Panc1 (cell line): ENCODE measurements around the gene QSER1. TPM values are rescaled to one million over a fixed set of nuclear protein-coding genes. Genes with fewer than 3 reads are reported as not detected.

Experiments
- ATAC-seq: fragments of 200-7000 bp; cut with Tn5 transposase; 2 replicates; pipeline ENCODE4 v1.9.1; 2020; ENCODE audit warnings: mild to moderate bottlenecking, moderate library complexity
- BruUV-seq: library from RNA; stranded (reverse); fragments of 400-500 nt; replicated peaks from 2 replicates; lab custom pipeline; 2021; lab: Mats Ljungman, UMichigan
- CTCF ChIA-PET: fragments of 300-600 bp; sonication (Branson Sonifier 250); formaldehyde crosslinking; loops from one replicate; lab custom pipeline; 2022; ENCODE audit warnings: antibody characterized with exemption; lab: Charles Lee
- POLR2A ChIA-PET: fragments of 300-600 bp; sonication (Branson Sonifier 250); formaldehyde crosslinking; loops from one replicate; lab custom pipeline; 2022; ENCODE audit warnings: antibody characterized with exemption; lab: Charles Lee
- DNase-seq: peaks from one replicate; pipeline ENCODE4 v3.0.0-alpha.2; 2010; ENCODE audit warnings: low read depth, low spot score
- H3K27ac ChIP-seq: 2 replicates; pipeline ENCODE4 v1.5.1; 2011; ENCODE audit warnings: mild to moderate bottlenecking, low read length, inconsistent platforms
- H3K27me3 ChIP-seq: fragments of 200-500 bp; sonication (Bioruptor generic); 2 replicates; pipeline ENCODE4 v1.6.0; 2014; ENCODE audit warnings: low read length, inconsistent platforms; ENCODE audit not compliant: control insufficient read depth, insufficient read depth
- H3K36me3 ChIP-seq: fragments of 200-500 bp; sonication (Bioruptor generic); 2 replicates; pipeline ENCODE4 v1.5.1; 2014; ENCODE audit warnings: inconsistent platforms, mild to moderate bottlenecking, low read length, moderate library complexity; ENCODE audit not compliant: control insufficient read depth, insufficient read depth
- H3K4me1 ChIP-seq: 2 replicates; pipeline ENCODE4 v1.5.1; 2011; ENCODE audit warnings: inconsistent platforms, mild to moderate bottlenecking, low read length, moderate library complexity; ENCODE audit not compliant: control insufficient read depth, insufficient read depth
- H3K4me3 ChIP-seq, 2 experiments: 2 replicates each; pipeline ENCODE4 v1.5.1; 2011 to 2012; ENCODE audit warnings: low read depth in 2 of 2, low read length in 2 of 2, mild to moderate bottlenecking in 2 of 2, inconsistent platforms in 1 of 2, moderate library complexity in 1 of 2
- H3K9me3 ChIP-seq: fragments of 200-500 bp; sonication (Bioruptor generic); 2 replicates; pipeline ENCODE4 v1.5.1; 2014; ENCODE audit warnings: low read depth, mild to moderate bottlenecking, inconsistent platforms, low read length, moderate library complexity; ENCODE audit not compliant: control insufficient read depth, insufficient read depth
- POLR2AphosphoS5 ChIP-seq: IDR thresholded peaks from 2 replicates; pipeline ENCODE4 v1.6.1; 2012; ENCODE audit warnings: mild to moderate bottlenecking, low read depth, low read length, moderate library complexity
- SIN3A ChIP-seq: IDR thresholded peaks from 2 replicates; pipeline ENCODE4 v1.6.1; 2012; ENCODE audit warnings: low read depth, mild to moderate bottlenecking, low read length, moderate library complexity, borderline replicate concordance; ENCODE audit not compliant: insufficient read depth
- TCF7L2 ChIP-seq: IDR thresholded peaks from 2 replicates; pipeline ENCODE4 v1.6.1; 2011; ENCODE audit warnings: mild to moderate bottlenecking, low read depth, low read length, inconsistent platforms
- in situ Hi-C: cut with HindIII; loops from 2 replicates; pipeline ENCODE4 v1.10.0; 2016; ENCODE audit warnings: low sequenced_read_pairs, low pct_unique_long_range_greater_than_20kb
- intact Hi-C: fragments of 100-400 bp; cut with micrococcal nuclease; formaldehyde crosslinking; loops from one replicate; pipeline ENCODE4 v1.10.0; 2022; ENCODE audit not compliant: unreplicated experiment
- total RNA-seq: library from RNA; stranded (reverse); gene quantifications from one replicate; pipeline ENCODE4 v1.2.1, GENCODE V29; 2021; ENCODE audit not compliant: unreplicated experiment
- TF ChIP-seq, protein P1 (sequence below), 2 experiments: IDR thresholded peaks; 2 replicates each; pipeline ENCODE4 v1.6.1; 2011 to 2012; ENCODE audit warnings: low read depth in 2 of 2, control low read depth in 1 of 2, low read length in 1 of 2, mild to moderate bottlenecking in 1 of 2, moderate library complexity in 1 of 2; ENCODE audit not compliant: insufficient read depth in 1 of 2
- TF ChIP-seq, protein P2 (sequence below): fragments of 450-650 bp; IDR thresholded peaks from 2 replicates; pipeline ENCODE4 v1.5.1; 2017; ENCODE audit warnings: mild to moderate bottlenecking

QSER1 gene
- total RNA-seq, 1 experiment from 2014 or later = 48.2 TPM

DNA sequence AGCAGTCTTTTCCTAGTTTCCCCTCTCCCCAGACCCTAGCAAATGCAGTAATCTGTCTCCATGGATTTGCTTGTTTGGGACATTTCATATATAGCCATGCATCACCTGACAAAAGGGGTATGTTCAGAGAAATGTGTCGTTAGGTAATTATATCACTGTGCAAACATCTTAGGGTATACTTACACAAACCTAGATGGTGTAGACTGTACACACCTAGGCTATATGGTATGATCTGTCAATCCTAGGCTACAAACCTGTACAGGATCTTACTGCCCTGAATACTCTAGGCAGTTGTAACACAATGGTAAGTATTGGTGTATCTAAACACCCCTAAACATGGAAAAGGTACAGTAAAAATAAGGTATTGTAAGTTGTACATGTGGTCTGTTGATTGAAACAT, 23.8 kb downstream of the QSER1 start:
- DNase-seq (no peak), ATAC-seq (no peak)
- intact Hi-C loops = no loop called here
- Histone ChIP-seq H3K9me3 (no peaks in the 10 kb centered on the region), H3K4me3 (no peak overlapping the region), H3K27ac (no peak overlapping the region), H3K27me3 (no peaks in the 10 kb centered on the region), H3K4me1 (peaks cover 3% of the 10 kb centered on the region; the same call in 1 of the 2 replicates), H3K36me3 (no peaks in the 10 kb centered on the region)
- POLR2A ChIA-PET = no interaction called here
- CTCF ChIA-PET = no interaction called here
- no peak for TF ChIP-seq TCF7L2
- no peak for TF ChIP-seq POLR2AphosphoS5
- TF ChIP-seq, protein P1, sequence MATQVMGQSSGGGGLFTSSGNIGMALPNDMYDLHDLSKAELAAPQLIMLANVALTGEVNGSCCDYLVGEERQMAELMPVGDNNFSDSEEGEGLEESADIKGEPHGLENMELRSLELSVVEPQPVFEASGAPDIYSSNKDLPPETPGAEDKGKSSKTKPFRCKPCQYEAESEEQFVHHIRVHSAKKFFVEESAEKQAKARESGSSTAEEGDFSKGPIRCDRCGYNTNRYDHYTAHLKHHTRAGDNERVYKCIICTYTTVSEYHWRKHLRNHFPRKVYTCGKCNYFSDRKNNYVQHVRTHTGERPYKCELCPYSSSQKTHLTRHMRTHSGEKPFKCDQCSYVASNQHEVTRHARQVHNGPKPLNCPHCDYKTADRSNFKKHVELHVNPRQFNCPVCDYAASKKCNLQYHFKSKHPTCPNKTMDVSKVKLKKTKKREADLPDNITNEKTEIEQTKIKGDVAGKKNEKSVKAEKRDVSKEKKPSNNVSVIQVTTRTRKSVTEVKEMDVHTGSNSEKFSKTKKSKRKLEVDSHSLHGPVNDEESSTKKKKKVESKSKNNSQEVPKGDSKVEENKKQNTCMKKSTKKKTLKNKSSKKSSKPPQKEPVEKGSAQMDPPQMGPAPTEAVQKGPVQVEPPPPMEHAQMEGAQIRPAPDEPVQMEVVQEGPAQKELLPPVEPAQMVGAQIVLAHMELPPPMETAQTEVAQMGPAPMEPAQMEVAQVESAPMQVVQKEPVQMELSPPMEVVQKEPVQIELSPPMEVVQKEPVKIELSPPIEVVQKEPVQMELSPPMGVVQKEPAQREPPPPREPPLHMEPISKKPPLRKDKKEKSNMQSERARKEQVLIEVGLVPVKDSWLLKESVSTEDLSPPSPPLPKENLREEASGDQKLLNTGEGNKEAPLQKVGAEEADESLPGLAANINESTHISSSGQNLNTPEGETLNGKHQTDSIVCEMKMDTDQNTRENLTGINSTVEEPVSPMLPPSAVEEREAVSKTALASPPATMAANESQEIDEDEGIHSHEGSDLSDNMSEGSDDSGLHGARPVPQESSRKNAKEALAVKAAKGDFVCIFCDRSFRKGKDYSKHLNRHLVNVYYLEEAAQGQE (IDR thresholded peaks at IDR 0.05; ENCODE audit: insufficient read depth in 1 of 2, low read depth in 2 of 2, low read length in 1 of 2) = no peak
- TF ChIP-seq SIN3A = no peak
- in situ Hi-C loops = no loop called here
- no TSS peak for BruUV-seq

DNA sequence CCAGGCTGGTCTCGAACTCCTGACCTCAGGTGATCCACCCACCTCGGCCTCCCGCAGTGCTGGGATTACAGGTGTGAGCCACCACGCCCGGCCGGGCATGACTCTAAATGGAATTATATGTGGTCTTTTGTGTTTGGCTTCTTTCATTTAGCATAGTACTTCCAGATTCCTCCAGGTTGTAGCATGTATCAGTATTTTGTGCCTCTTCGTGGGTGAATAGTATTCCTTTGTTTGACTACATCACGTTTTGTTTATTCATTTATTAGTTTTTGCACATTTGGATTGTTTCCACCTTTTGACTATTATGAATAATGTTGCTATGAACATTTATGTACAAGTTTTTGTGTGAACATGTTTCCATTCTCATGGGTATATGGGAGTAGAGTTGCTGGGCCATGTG, 24.4 kb downstream of the QSER1 start:
- peaks cover 3% of the 10 kb centered on the region; the same call in 1 of the 2 replicates for H3K4me1 ChIP-seq
- no peaks in the 10 kb centered on the region for H3K9me3 ChIP-seq
- ATAC-seq = no peak
- in situ Hi-C loops (no loop called here), intact Hi-C loops (no loop called here)
- no peaks in the 10 kb centered on the region for H3K27me3 ChIP-seq
- no peak overlapping the region for H3K27ac ChIP-seq
- no peak for DNase-seq
- no peaks in the 10 kb centered on the region for H3K36me3 ChIP-seq
- ChIA-PET POLR2A (no interaction called here), CTCF (no interaction called here)
- H3K4me3 ChIP-seq = no peak overlapping the region
- BruUV-seq = no TSS peak
- no peak for TF ChIP-seq TCF7L2
- no peak for TF ChIP-seq POLR2AphosphoS5
- TF ChIP-seq, protein P2, sequence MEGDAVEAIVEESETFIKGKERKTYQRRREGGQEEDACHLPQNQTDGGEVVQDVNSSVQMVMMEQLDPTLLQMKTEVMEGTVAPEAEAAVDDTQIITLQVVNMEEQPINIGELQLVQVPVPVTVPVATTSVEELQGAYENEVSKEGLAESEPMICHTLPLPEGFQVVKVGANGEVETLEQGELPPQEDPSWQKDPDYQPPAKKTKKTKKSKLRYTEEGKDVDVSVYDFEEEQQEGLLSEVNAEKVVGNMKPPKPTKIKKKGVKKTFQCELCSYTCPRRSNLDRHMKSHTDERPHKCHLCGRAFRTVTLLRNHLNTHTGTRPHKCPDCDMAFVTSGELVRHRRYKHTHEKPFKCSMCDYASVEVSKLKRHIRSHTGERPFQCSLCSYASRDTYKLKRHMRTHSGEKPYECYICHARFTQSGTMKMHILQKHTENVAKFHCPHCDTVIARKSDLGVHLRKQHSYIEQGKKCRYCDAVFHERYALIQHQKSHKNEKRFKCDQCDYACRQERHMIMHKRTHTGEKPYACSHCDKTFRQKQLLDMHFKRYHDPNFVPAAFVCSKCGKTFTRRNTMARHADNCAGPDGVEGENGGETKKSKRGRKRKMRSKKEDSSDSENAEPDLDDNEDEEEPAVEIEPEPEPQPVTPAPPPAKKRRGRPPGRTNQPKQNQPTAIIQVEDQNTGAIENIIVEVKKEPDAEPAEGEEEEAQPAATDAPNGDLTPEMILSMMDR = no peak

DNA sequence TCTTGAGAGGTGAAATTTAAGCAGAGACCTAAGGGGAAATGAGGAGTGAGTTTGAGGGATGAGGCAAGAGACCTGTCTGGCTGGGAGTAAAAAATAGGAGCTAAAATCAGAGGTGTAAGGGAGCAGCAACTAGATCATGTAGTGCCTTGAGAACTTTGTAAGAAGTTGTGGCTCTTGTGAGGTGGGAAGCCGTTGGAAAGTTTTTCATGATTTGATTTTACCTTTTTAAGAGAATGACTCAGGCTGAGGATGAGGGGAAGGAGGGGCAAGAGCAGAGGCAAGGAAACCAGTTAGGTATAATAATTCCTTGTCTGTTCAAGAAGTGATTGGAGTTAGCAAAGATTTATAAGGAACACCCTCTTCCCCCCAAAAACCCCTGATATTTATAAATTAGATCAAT, 25.8 kb downstream of the QSER1 start:
- TF ChIP-seq SIN3A (no peak), POLR2AphosphoS5 (no peak)
- TF ChIP-seq, protein P2 = no peak
- intact Hi-C loops = no loop called here
- H3K27ac ChIP-seq = 0 out of 2 replicates have a peak overlapping the region, but pooled peaks have one; percentile 8

More for the DNA sequence above, 25.8 kb downstream of the QSER1 start:
- in situ Hi-C loops = no loop called here
- H3K27me3 ChIP-seq = no peaks in the 10 kb centered on the region
- DNase-seq (no peak), ATAC-seq (no peak)
- H3K36me3 ChIP-seq = no peaks in the 10 kb centered on the region
- peaks cover 3% of the 10 kb centered on the region; the same call in 1 of the 2 replicates for H3K4me1 ChIP-seq
- no peak overlapping the region for H3K4me3 ChIP-seq
- ChIA-PET POLR2A (interaction anchor here (0.6 kb wide), 1 partner anchor 73 kb away, joined by 3 read pairs; no protein-coding TSS in a partner anchor), CTCF (no interaction called here)
- no peaks in the 10 kb centered on the region for H3K9me3 ChIP-seq
- BruUV-seq = no TSS peak
